ENCODE results near the gene MRPL10.
"Not testable (repeated sequence)": the region's sequence is repeated elsewhere in the genome, so short reads cannot be mapped to it uniquely, and the experiment has no call there.

The MRPL10 gene

GRCh38 chr17:47792979-47793378 lies 38.4 kb downstream of the MRPL10 start:
- no peak for DNase-seq (ENCODE audit: low read depth in 1 of 2, low spot score in 1 of 2)

- no peak for DNase-seq (ENCODE audit: low read depth in 1 of 2, low spot score in 1 of 2)
Measured at GRCh38 chr17:47792457-47792856, 38.9 kb downstream of the MRPL10 start.

- no peak for DNase-seq (ENCODE audit: low read depth in 1 of 2, low spot score in 1 of 2)
Measured at GRCh38 chr17:47791025-47791424, 40.3 kb downstream of the MRPL10 start.

- peak; percentile 29 to 45 for DNase-seq (ENCODE audit: low read depth in 1 of 2, low spot score in 1 of 2)
Measured at GRCh38 chr17:47789611-47790561, 41.5 kb downstream of the MRPL10 start.

GRCh38 chr17:47785538-47786123 lies 45.7 kb downstream of the MRPL10 start:
- no peak for DNase-seq (ENCODE audit: low read depth in 1 of 2, low spot score in 1 of 2)

GRCh38 chr17:47781397-47781796 lies 49.9 kb downstream of the MRPL10 start:
- DNase-seq (ENCODE audit: low read depth in 1 of 2, low spot score in 1 of 2): no peak

GRCh38 chr17:47778184-47778635 lies 53.1 kb downstream of the MRPL10 start:
- DNase-seq (ENCODE audit: low read depth in 1 of 2, low spot score in 1 of 2): no peak

- DNase-seq (ENCODE audit: low read depth in 1 of 2, low spot score in 1 of 2): no peak
Measured at GRCh38 chr17:47776330-47777197, 54.8 kb downstream of the MRPL10 start.

- DNase-seq (ENCODE audit: low read depth in 1 of 2, low spot score in 1 of 2): no peak
Measured at GRCh38 chr17:47774987-47775580, 56.3 kb downstream of the MRPL10 start.

GRCh38 chr17:47774331-47774730 lies 57.0 kb downstream of the MRPL10 start:
- no peak for DNase-seq (ENCODE audit: low read depth in 1 of 2, low spot score in 1 of 2)

GRCh38 chr17:47773649-47774048 lies 57.7 kb downstream of the MRPL10 start:
- not testable (repeated sequence) for DNase-seq (ENCODE audit: low read depth in 1 of 2, low spot score in 1 of 2)
